ENCODE data around the gene CALN1.

GRCh38 chr7:72292118-72292517 lies 120.0 kb downstream of the CALN1 start:
- TF ChIP-seq SMC3 (conservative IDR thresholded peaks at IDR 0.05; ENCODE audit: poor library complexity) (no peak), CTCF (IDR thresholded peaks at IDR 0.05; ENCODE audit: poor library complexity, severe bottlenecking) (no peak)

Data from neural cell (in vitro differentiated cells).